Measurements from ENCODE around the gene FBH1. TPM values are rescaled to one million over a fixed set of nuclear protein-coding genes. Genes with fewer than 3 reads are reported as not detected.

The FBH1 gene
- total RNA-seq, 1 experiment from 2014 or later: 50.5 TPM

GRCh38 chr10:5917305-5917704, 27.3 kb downstream of the FBH1 start:
- ChIA-PET CTCF (no interaction called here), POLR2A (no interaction called here)
- Histone ChIP-seq H3K36me3 (ENCODE audit: control insufficient read depth, insufficient read depth, low read length) (peaks cover 6% of the 10 kb centered on the region), H3K4me1 (ENCODE audit: control insufficient read depth, insufficient read depth, low read length) (no peaks in the 10 kb centered on the region), H3K27me3 (ENCODE audit: control insufficient read depth, insufficient read depth, low read length) (no peaks in the 10 kb centered on the region), H3K9me3 (ENCODE audit: control insufficient read depth, insufficient read depth, low read depth, low read length) (no peaks in the 10 kb centered on the region), H3K27ac (ENCODE audit: low read length) (no peak overlapping the region), H3K4me3 (ENCODE audit: low read depth in 2 of 2, low read length in 2 of 2) (no peak overlapping the region)
- in situ Hi-C loops (cut with HindIII; ENCODE audit: low pct_unique_long_range_greater_than_20kb, low sequenced_read_pairs): no loop called here
- DNase-seq (ENCODE audit: low read depth, low spot score): no peak
- ATAC-seq: no peak
- TF ChIP-seq REST (IDR thresholded peaks at IDR 0.05; ENCODE audit: insufficient read depth in 1 of 2, low read depth in 2 of 2, low read length in 1 of 2) (no peak), TCF7L2 (IDR thresholded peaks at IDR 0.05; ENCODE audit: low read depth, low read length) (no peak), CTCF (IDR thresholded peaks at IDR 0.05) (no peak), POLR2AphosphoS5 (IDR thresholded peaks at IDR 0.05; ENCODE audit: low read depth, low read length) (no peak), SIN3A (IDR thresholded peaks at IDR 0.05; ENCODE audit: borderline replicate concordance, insufficient read depth, low read depth, low read length) (no peak)
- intact Hi-C loops (cut with micrococcal nuclease; ENCODE audit: unreplicated experiment): no loop called here
- BruUV-seq (replicated peaks): no TSS peak

- H3K4me3 ChIP-seq (ENCODE audit: low read depth in 2 of 2, low read length in 2 of 2): no peak overlapping the region
- intact Hi-C loops (cut with micrococcal nuclease; ENCODE audit: unreplicated experiment): no loop called here
- H3K9me3 ChIP-seq (ENCODE audit: control insufficient read depth, insufficient read depth, low read depth, low read length): no peaks in the 10 kb centered on the region
- peaks cover 6% of the 10 kb centered on the region for H3K36me3 ChIP-seq (ENCODE audit: control insufficient read depth, insufficient read depth, low read length)
- no peaks in the 10 kb centered on the region for H3K4me1 ChIP-seq (ENCODE audit: control insufficient read depth, insufficient read depth, low read length)
- TF ChIP-seq REST (IDR thresholded peaks at IDR 0.05; ENCODE audit: insufficient read depth in 1 of 2, low read depth in 2 of 2, low read length in 1 of 2) (no peak), SIN3A (IDR thresholded peaks at IDR 0.05; ENCODE audit: borderline replicate concordance, insufficient read depth, low read depth, low read length) (no peak), POLR2AphosphoS5 (IDR thresholded peaks at IDR 0.05; ENCODE audit: low read depth, low read length) (no peak), TCF7L2 (IDR thresholded peaks at IDR 0.05; ENCODE audit: low read depth, low read length) (no peak)
- ATAC-seq (no peak), DNase-seq (ENCODE audit: low read depth, low spot score) (no peak)
- BruUV-seq (replicated peaks): no TSS peak
- no peak overlapping the region for H3K27ac ChIP-seq (ENCODE audit: low read length)
- H3K27me3 ChIP-seq (ENCODE audit: control insufficient read depth, insufficient read depth, low read length): no peaks in the 10 kb centered on the region
- ChIA-PET CTCF (interaction anchor here (0.6 kb wide), 1 partner anchor 79 kb away, joined by 14 read pairs; no protein-coding TSS in a partner anchor), POLR2A (no interaction called here)
- in situ Hi-C loops (cut with HindIII; ENCODE audit: low pct_unique_long_range_greater_than_20kb, low sequenced_read_pairs): no loop called here
Observed at GRCh38 chr10:5918763-5919162, 28.7 kb downstream of the FBH1 start.
